AG10803 (cell line): ENCODE data around the gene C1orf146.
A peak's percentile ranks its signal among the peaks of the same experiment; 100 is the strongest.
"Not testable (repeated sequence)": the region's sequence is repeated elsewhere in the genome, so short reads cannot be mapped to it uniquely, and the experiment has no call there.

Experiments used
- DNase-seq: peaks from one replicate; pipeline ENCODE4 v3.0.0; 2010; ENCODE audit warnings: low read depth
- H3K4me3 ChIP-seq: 2 replicates; pipeline ENCODE4 v1.5.1; 2011; ENCODE audit warnings: mild to moderate bottlenecking, low read length, control low read depth
- TF ChIP-seq, protein P1 (sequence below): conservative IDR thresholded peaks from 2 replicates; pipeline ENCODE4 v1.5.1; 2011; ENCODE audit warnings: mild to moderate bottlenecking, low read length, control low read depth, inconsistent platforms

The C1orf146 gene

GRCh38 chr1:92218559-92218958 lies 844 bp downstream of the C1orf146 start:
- DNase-seq: no peak
- H3K4me3 ChIP-seq: no peak overlapping the region
- TF ChIP-seq, protein P1, sequence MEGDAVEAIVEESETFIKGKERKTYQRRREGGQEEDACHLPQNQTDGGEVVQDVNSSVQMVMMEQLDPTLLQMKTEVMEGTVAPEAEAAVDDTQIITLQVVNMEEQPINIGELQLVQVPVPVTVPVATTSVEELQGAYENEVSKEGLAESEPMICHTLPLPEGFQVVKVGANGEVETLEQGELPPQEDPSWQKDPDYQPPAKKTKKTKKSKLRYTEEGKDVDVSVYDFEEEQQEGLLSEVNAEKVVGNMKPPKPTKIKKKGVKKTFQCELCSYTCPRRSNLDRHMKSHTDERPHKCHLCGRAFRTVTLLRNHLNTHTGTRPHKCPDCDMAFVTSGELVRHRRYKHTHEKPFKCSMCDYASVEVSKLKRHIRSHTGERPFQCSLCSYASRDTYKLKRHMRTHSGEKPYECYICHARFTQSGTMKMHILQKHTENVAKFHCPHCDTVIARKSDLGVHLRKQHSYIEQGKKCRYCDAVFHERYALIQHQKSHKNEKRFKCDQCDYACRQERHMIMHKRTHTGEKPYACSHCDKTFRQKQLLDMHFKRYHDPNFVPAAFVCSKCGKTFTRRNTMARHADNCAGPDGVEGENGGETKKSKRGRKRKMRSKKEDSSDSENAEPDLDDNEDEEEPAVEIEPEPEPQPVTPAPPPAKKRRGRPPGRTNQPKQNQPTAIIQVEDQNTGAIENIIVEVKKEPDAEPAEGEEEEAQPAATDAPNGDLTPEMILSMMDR: no peak

DNA sequence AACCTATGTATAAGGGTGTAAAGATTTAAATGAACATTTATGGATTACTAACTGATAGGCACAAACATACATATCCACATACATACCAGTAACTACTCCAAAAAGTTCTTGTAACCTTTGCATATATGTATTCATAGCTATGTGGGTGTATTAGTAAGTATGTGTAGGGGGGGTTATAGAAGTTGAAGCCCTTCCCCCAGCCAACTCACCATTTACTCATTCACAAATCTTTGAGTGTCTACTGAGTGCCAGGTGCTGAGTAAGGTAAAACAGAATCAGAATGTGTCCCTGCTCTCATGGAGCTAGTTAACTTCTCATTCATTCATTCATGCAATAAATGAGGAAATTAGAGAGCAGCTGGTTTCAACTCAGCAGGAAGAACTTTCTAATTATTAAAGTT lies 1.3 kb downstream of the C1orf146 start:
- H3K4me3 ChIP-seq: no peak overlapping the region
- TF ChIP-seq, protein P1: no peak

GRCh38 chr1:92228401-92228800 lies 10.7 kb downstream of the C1orf146 start:
- no peak overlapping the region for H3K4me3 ChIP-seq
- TF ChIP-seq, protein P1: no peak
- DNase-seq: no peak

More for the DNA sequence above, 1.3 kb downstream of the C1orf146 start:
- DNase-seq: no peak

DNA sequence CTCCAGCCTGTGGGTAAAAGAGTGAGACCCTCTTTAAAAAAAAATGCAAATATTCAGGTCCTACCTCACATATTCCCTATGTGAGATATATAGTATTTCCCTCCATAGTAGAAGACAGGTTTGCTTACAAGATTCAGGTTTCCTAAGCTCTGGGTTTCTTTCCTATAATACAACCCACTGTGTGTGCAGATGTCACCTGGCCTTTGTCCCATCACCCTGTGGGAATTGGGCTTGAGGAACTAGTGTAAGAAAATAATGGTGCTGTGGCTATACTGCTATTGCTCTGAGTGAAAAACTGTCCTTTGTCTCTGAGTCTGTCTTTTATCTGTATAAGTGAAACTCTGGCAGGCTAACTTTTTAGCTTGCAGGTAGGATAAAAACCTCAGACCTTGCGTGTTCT lies 13.0 kb downstream of the C1orf146 start:
- H3K4me3 ChIP-seq: no peak overlapping the region
- TF ChIP-seq, protein P1: no peak
- no peak for DNase-seq

- DNase-seq: no peak
- H3K4me3 ChIP-seq: no peak overlapping the region
- TF ChIP-seq, protein P1: no peak
Observed at GRCh38 chr1:92240034-92240433, 22.3 kb downstream of the C1orf146 start.

DNA sequence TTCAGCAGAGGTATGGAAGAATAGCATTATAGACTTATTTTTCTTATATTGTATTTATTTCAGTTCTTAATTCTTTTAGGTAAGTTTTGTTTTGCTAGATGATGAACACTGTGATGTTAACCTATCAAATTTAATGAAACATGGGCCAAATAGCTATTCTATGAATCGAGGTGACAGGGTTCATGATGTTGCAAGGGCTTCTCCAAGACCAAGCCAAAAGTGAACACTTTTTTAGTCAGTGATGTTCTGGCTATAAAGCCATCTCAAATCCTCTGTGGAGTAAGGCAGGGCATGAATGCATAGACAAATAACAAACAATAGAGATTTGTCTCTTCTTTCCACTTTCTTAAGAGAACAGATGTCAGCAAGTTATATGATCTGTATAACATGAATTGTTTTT lies 26.7 kb downstream of the C1orf146 start:
- DNase-seq: peak; percentile 1
- TF ChIP-seq, protein P1: no peak
- no peak overlapping the region for H3K4me3 ChIP-seq

DNA sequence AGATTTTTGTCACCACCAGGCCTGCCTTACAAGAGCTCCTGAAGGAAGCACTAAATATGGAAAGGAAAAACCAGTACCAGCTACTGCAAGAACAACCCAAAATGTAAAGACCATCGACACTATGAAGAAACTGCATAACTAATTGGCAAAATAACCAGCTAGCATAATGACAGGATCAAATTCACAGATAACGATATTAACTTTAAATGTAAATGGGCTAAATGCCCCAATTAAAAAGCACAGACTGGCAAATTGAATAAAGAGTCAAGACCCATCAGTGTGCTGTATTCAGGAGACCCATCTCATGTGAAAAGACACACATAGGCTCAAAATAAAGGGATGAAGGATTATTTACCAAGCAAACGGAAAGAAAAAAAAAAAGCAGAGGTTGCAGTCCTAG lies 37.0 kb downstream of the C1orf146 start:
- not testable (repeated sequence) for DNase-seq, H3K4me3 ChIP-seq

GRCh38 chr1:92259350-92259749 lies 41.6 kb downstream of the C1orf146 start:
- H3K4me3 ChIP-seq: no peak overlapping the region
- DNase-seq: peak; percentile 1
- TF ChIP-seq, protein P1: no peak
